Measurements from ENCODE around the gene ARHGEF11.

Gene ARHGEF11

GRCh38 chr1:156895455-156895812, 150.1 kb downstream of the ARHGEF11 start:
- H3K4me2 ChIP-seq (ENCODE audit: low read depth, low read length, poor library complexity, severe bottlenecking): no peak overlapping the region
- H3K27me3 ChIP-seq (ENCODE audit: insufficient read depth, low read length, poor library complexity, severe bottlenecking): no peaks in the 10 kb centered on the region
- H2AFZ ChIP-seq (ENCODE audit: low read length): no peak overlapping the region
- H3K79me2 ChIP-seq (ENCODE audit: insufficient read depth, low read length): no peaks in the 10 kb centered on the region
- no peaks in the 10 kb centered on the region for H3K9me2 ChIP-seq (replicated peaks; ENCODE audit: low read depth, low read length)
- H3K4me3 ChIP-seq (ENCODE audit: low read length, poor library complexity, severe bottlenecking): no peak overlapping the region
- TF ChIP-seq EZH2phosphoT487 (IDR thresholded peaks at IDR 0.05; ENCODE audit: borderline replicate concordance) (no peak), CTCF (conservative IDR thresholded peaks at IDR 0.05; ENCODE audit: low read length) (no peak)
- H4K20me1 ChIP-seq (ENCODE audit: insufficient read depth, low read length, poor library complexity, severe bottlenecking): no peaks in the 10 kb centered on the region
- H3K4me1 ChIP-seq (ENCODE audit: insufficient read depth, low read length, poor library complexity, severe bottlenecking): no peaks in the 10 kb centered on the region
- no peaks in the 10 kb centered on the region for H3K9me3 ChIP-seq (ENCODE audit: insufficient read depth, low read depth, low read length)
- no peak overlapping the region for H3K9ac ChIP-seq (ENCODE audit: low read depth, low read length, poor library complexity, severe bottlenecking)
- H3K36me3 ChIP-seq (ENCODE audit: insufficient read depth, low read length): no peaks in the 10 kb centered on the region
- H3F3A ChIP-seq (ENCODE audit: low read depth): no peaks in the 10 kb centered on the region

GRCh38 chr1:156894711-156895454, 150.7 kb downstream of the ARHGEF11 start:
- H3K36me3 ChIP-seq (ENCODE audit: insufficient read depth, low read length): no peaks in the 10 kb centered on the region
- H4K20me1 ChIP-seq (ENCODE audit: insufficient read depth, low read length, poor library complexity, severe bottlenecking): no peaks in the 10 kb centered on the region
- no peak overlapping the region for H3K9ac ChIP-seq (ENCODE audit: low read depth, low read length, poor library complexity, severe bottlenecking)
- no peak overlapping the region for H3K4me3 ChIP-seq (ENCODE audit: low read length, poor library complexity, severe bottlenecking)
- H3F3A ChIP-seq (ENCODE audit: low read depth): no peaks in the 10 kb centered on the region
- H3K4me2 ChIP-seq (ENCODE audit: low read depth, low read length, poor library complexity, severe bottlenecking): no peak overlapping the region
- TF ChIP-seq EZH2phosphoT487 (IDR thresholded peaks at IDR 0.05; ENCODE audit: borderline replicate concordance) (no peak), CTCF (conservative IDR thresholded peaks at IDR 0.05; ENCODE audit: low read length) (no peak)
- H3K4me1 ChIP-seq (ENCODE audit: insufficient read depth, low read length, poor library complexity, severe bottlenecking): no peaks in the 10 kb centered on the region
- no peaks in the 10 kb centered on the region for H3K79me2 ChIP-seq (ENCODE audit: insufficient read depth, low read length)
- no peaks in the 10 kb centered on the region for H3K27me3 ChIP-seq (ENCODE audit: insufficient read depth, low read length, poor library complexity, severe bottlenecking)
- H3K9me3 ChIP-seq (ENCODE audit: insufficient read depth, low read depth, low read length): no peaks in the 10 kb centered on the region
- no peaks in the 10 kb centered on the region for H3K9me2 ChIP-seq (replicated peaks; ENCODE audit: low read depth, low read length)
- H2AFZ ChIP-seq (ENCODE audit: low read length): no peak overlapping the region

- Histone ChIP-seq H4K20me1 (ENCODE audit: insufficient read depth, low read length, poor library complexity, severe bottlenecking) (no peaks in the 10 kb centered on the region), H3K9ac (ENCODE audit: low read depth, low read length, poor library complexity, severe bottlenecking) (no peak overlapping the region), H2AFZ (ENCODE audit: low read length) (no peak overlapping the region), H3K4me2 (ENCODE audit: low read depth, low read length, poor library complexity, severe bottlenecking) (no peak overlapping the region), H3K9me3 (ENCODE audit: insufficient read depth, low read depth, low read length) (no peaks in the 10 kb centered on the region), H3K9me2 (replicated peaks; ENCODE audit: low read depth, low read length) (no peaks in the 10 kb centered on the region), H3K79me2 (ENCODE audit: insufficient read depth, low read length) (no peaks in the 10 kb centered on the region), H3K4me1 (ENCODE audit: insufficient read depth, low read length, poor library complexity, severe bottlenecking) (no peaks in the 10 kb centered on the region), H3K36me3 (ENCODE audit: insufficient read depth, low read length) (no peaks in the 10 kb centered on the region), H3K4me3 (ENCODE audit: low read length, poor library complexity, severe bottlenecking) (no peak overlapping the region), H3F3A (ENCODE audit: low read depth) (no peaks in the 10 kb centered on the region), H3K27me3 (ENCODE audit: insufficient read depth, low read length, poor library complexity, severe bottlenecking) (no peaks in the 10 kb centered on the region)
- no peak for TF ChIP-seq CTCF (conservative IDR thresholded peaks at IDR 0.05; ENCODE audit: low read length)
- TF ChIP-seq EZH2phosphoT487 (IDR thresholded peaks at IDR 0.05; ENCODE audit: borderline replicate concordance): no peak
Observed at GRCh38 chr1:156894001-156894400, 151.5 kb downstream of the ARHGEF11 start.
